Fibroblast of the aortic adventitia (primary cell): ENCODE results near the gene GPR148. TPM values are rescaled to one million over a fixed set of nuclear protein-coding genes. Genes with fewer than 3 reads are reported as not detected.

ENCODE experiments used
- DNase-seq: peaks from one replicate; pipeline ENCODE4 v3.0.0-alpha.2; 2010; ENCODE audit warnings: low read depth
- H3K4me3 ChIP-seq: 2 replicates; pipeline ENCODE4 v1.5.1; 2011; ENCODE audit warnings: low read depth, mild to moderate bottlenecking, control low read depth, low read length, moderate library complexity
- CTCF ChIP-seq: IDR thresholded peaks from 2 replicates; pipeline ENCODE4 v1.5.1; 2011; ENCODE audit warnings: mild to moderate bottlenecking, low read length, control low read depth, inconsistent platforms; ENCODE audit not compliant: insufficient read depth
- total RNA-seq: library from RNA; depleted of rRNA; stranded (reverse); fragments of >200 nt; gene quantifications from 2 replicates; pipeline ENCODE4 v1.2.3, GENCODE V29; 2012; ENCODE audit warnings: low replicate concordance

Gene GPR148
- total RNA-seq, 1 donor: not detected

- no peak for TF ChIP-seq CTCF
- no peak overlapping the region for H3K4me3 ChIP-seq
- no peak for DNase-seq
Observed at GRCh38 chr2:130754811-130755210, 25.9 kb downstream of the GPR148 start.

- DNase-seq: no peak
- H3K4me3 ChIP-seq: no peak within 1 kb of the TSS
- no peak for TF ChIP-seq CTCF
Observed at GRCh38 chr2:130755256-130756052, 26.6 kb downstream of the GPR148 start, which contains the start of gene AMER3. Gene AMER3, plus strand, starts transcription at chr2:130755540. Its CDS starts 6,533 bp downstream, at chr2:130762073.

GRCh38 chr2:130756053-130756873 lies 27.4 kb downstream of the GPR148 start:
- peak; percentile 1 for DNase-seq
- H3K4me3 ChIP-seq: no peak overlapping the region
- TF ChIP-seq CTCF: no peak

GRCh38 chr2:130756874-130757668 lies 28.2 kb downstream of the GPR148 start:
- H3K4me3 ChIP-seq: no peak overlapping the region
- no peak for DNase-seq
- TF ChIP-seq CTCF: no peak

GRCh38 chr2:130759906-130760753 lies 31.3 kb downstream of the GPR148 start:
- TF ChIP-seq CTCF: no peak
- no peak overlapping the region for H3K4me3 ChIP-seq
- no peak for DNase-seq
